Upper lobe of left lung (tissue), 4 donors: ENCODE measurements around the gene KCND2.

ENCODE experiments used
- CTCF ChIP-seq, 6 experiments: fragments of 450-650 bp in 4 of 6; fragments of 200-600 bp in 2 of 6; sonication (generic) in 2 of 6; IDR thresholded peaks; one replicate each; pipeline ENCODE4 v1.5.1; 2016 to 2019; ENCODE audit warnings: antibody characterized with exemption in 6 of 6
- POLR2A ChIP-seq, 4 donors: fragments of 450-650 bp; IDR thresholded peaks; one replicate each; pipeline ENCODE4 v1.5.1; 2016 to 2017; ENCODE audit warnings: antibody characterized with exemption in 4 of 4, mild to moderate bottlenecking in 2 of 4
- POLR2AphosphoS5 ChIP-seq, 2 donors: sonication (generic); formaldehyde crosslinking; IDR thresholded peaks; one replicate each; pipeline ENCODE4 v1.5.1; 2017; ENCODE audit warnings: antibody characterized with exemption in 2 of 2

DNA sequence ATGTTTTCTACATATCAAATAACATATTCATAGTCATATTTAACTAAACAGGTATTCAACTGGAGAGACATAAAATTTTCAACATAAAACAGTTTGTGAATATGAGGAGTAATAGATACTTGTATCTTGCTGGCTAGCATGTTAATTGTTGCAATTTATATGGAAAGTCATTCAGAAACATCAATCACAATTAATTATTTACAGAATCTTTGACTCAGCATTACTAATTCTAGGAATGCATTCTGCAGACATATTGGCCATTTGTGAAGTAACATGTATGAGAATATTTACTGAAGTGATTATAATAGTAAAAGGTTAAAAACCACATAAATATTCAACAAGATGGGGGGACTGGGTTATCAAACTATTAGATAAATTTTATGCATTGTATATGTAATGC is 381.3 kb downstream of the KCND2 start:
- TF ChIP-seq POLR2A (IDR thresholded peaks at IDR 0.05), result no peak
- no peak for TF ChIP-seq CTCF (IDR thresholded peaks at IDR 0.05)
- TF ChIP-seq POLR2AphosphoS5 (IDR thresholded peaks at IDR 0.05), result no peak
